Measurements from ENCODE around the gene LLGL1. TPM values are rescaled to one million over a fixed set of nuclear protein-coding genes. Genes with fewer than 3 reads are reported as not detected.

LLGL1 gene
- total RNA-seq, 1 experiment from 2014 or later, result 65.0 TPM

GRCh38 chr17:18278867-18279266 lies 53.4 kb downstream of the LLGL1 start:
- TF ChIP-seq CTCF (conservative IDR thresholded peaks at IDR 0.05), result no peak
- H2BK15ac ChIP-seq (ENCODE audit: low read depth, low read length), result no peak overlapping the region
- H4K20me1 ChIP-seq (ENCODE audit: control insufficient read depth, insufficient read depth, insufficient read length), result no peaks in the 10 kb centered on the region
- H3K4me2 ChIP-seq (ENCODE audit: insufficient read depth, insufficient read length, low read length), result no peak overlapping the region
- H3K4me1 Mint-ChIP-seq, result no peaks in the 10 kb centered on the region
- no peak overlapping the region for H3K4ac ChIP-seq (ENCODE audit: low read depth, low read length)
- no CpG with 5 or more reads among the region's 3 CpGs for WGBS (ENCODE audit: extremely low coverage, insufficient read length, low lambda C conversion rate)
- H3K9me3 Mint-ChIP-seq, result no peaks in the 10 kb centered on the region
- H3K9ac ChIP-seq (ENCODE audit: extremely low read depth, insufficient read length, low read length), result no peak overlapping the region
- no peak overlapping the region for H3T11ph ChIP-seq (ENCODE audit: low read length)
- no peak overlapping the region for H3K56ac ChIP-seq (ENCODE audit: insufficient read length, low read depth, low read length)
- DNase-seq, result no peak
- H3K27me3 Mint-ChIP-seq (ENCODE audit: low read depth), result no peaks in the 10 kb centered on the region
- H3K14ac ChIP-seq (ENCODE audit: insufficient read depth, low read length), result no peak overlapping the region
- no peaks in the 10 kb centered on the region for H3K79me1 ChIP-seq (ENCODE audit: insufficient read depth, low read depth, low read length, poor library complexity, severe bottlenecking)
- H3K4me3 Mint-ChIP-seq, result no peak overlapping the region
- H3K27ac ChIP-seq (ENCODE audit: insufficient read length, low read depth, low read length), result no peak overlapping the region
- no peak overlapping the region for H3K18ac ChIP-seq (ENCODE audit: insufficient read length, low read depth, low read length)
- no peaks in the 10 kb centered on the region for H3K23me2 ChIP-seq (ENCODE audit: insufficient read length, low read depth, low read length, poor library complexity, severe bottlenecking)
- no peak overlapping the region for H2BK20ac ChIP-seq (ENCODE audit: low read depth, low read length, poor library complexity, severe bottlenecking)
- no peak overlapping the region for H4K8ac ChIP-seq (replicated peaks; ENCODE audit: insufficient read length, low read depth, low read length)
- H3K4me1 ChIP-seq (ENCODE audit: insufficient read depth, low read length), result no peaks in the 10 kb centered on the region
- H2BK12ac ChIP-seq (ENCODE audit: insufficient read length, low read depth, low read length), result no peak overlapping the region
- no peaks in the 10 kb centered on the region for H3K27me3 ChIP-seq (ENCODE audit: insufficient read depth, low read length)
- H3K9me3 ChIP-seq (ENCODE audit: control insufficient read depth, low read depth, low read length), result no peaks in the 10 kb centered on the region
- peaks cover 39 to 85% (median 77%) of the 10 kb centered on the region in 3 experiments; a peak in 6 of 7 replicates for H3K36me3 Mint-ChIP-seq (ENCODE audit: insufficient read depth in 1 of 3, low read depth in 3 of 3)
- no peak overlapping the region for H3K23ac ChIP-seq (ENCODE audit: insufficient read length, low read depth, low read length)
- H4K91ac ChIP-seq (ENCODE audit: insufficient read length, low read depth, low read length), result no peak overlapping the region
- H2AK5ac ChIP-seq (ENCODE audit: insufficient read length, low read length), result no peak overlapping the region
- H3K79me2 ChIP-seq (ENCODE audit: insufficient read depth, low read length), result no peaks in the 10 kb centered on the region
- no peak overlapping the region for H2AFZ ChIP-seq (ENCODE audit: low read length)
- no peak overlapping the region for H3K27ac Mint-ChIP-seq
- H2BK5ac ChIP-seq (ENCODE audit: insufficient read length, low read length), result no peak overlapping the region
- no peak overlapping the region for H2BK120ac ChIP-seq (ENCODE audit: low read depth, low read length, poor library complexity, severe bottlenecking)
- H4K5ac ChIP-seq (ENCODE audit: insufficient read length, low read depth, low read length), result no peak overlapping the region

All from H9 (cell line).